ENCODE results near the gene VDAC1.

The VDAC1 gene, protein sequence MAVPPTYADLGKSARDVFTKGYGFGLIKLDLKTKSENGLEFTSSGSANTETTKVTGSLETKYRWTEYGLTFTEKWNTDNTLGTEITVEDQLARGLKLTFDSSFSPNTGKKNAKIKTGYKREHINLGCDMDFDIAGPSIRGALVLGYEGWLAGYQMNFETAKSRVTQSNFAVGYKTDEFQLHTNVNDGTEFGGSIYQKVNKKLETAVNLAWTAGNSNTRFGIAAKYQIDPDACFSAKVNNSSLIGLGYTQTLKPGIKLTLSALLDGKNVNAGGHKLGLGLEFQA

DNA sequence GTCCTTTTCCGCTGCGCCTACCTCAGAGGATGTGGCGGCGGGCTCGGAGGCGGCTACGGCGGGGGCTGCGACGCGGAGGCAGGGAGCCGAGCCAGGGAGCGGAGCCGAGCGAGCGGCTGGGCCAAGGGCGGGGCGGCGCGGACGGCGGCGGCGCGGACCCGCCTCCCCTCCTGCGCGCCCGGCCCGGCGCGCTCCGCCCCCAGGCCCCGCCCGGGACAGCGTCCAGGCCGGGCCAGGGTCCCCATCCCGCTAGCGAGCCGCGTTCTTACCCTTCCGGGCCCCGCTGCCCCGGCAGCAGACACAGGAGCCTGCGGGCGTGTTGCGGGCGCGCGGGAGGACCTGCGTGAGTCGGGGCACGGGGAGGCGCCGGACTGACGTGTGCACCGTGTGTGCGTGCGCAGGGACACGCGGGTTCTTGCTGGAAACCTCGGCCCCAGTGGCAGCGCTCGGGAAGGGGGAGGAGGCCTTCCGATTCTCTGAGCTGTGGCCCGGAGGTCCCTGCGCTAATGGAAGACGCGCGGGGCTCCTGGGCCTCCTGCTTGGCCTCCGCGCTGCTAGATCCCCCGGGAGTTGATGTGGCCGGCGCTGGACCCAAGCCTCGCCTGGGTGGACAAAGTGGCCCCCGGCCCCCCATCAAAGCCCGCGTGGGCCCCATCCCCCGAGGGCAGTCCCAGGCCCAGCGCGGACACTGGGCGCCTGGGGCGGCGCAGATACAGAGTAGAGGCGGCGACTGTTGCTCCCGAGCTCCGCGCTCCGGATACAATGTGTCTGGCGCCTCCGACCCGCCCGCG is at the start of gene VDAC1:
Gene VDAC1 (minus strand): TSS at position 350 of the 791 bp plus-strand sequence. CDS start 11,963 bp downstream, outside the sequence.
- peak within 1 kb of the TSS; percentile 91 to 92 for H3K4me3 ChIP-seq (ENCODE audit: low read depth in 1 of 2, low read length in 2 of 2)
- peak within 1 kb of the TSS; percentile 89 to 92 for H3K9ac ChIP-seq (ENCODE audit: low read depth in 1 of 2, low read length in 2 of 2)
- H3K27ac ChIP-seq (ENCODE audit: low read depth, low read length): peak within 1 kb of the TSS; percentile 98
- peaks cover 43 to 48% of the 10 kb centered on the region in 2 donors for H3K4me1 ChIP-seq (ENCODE audit: control insufficient read depth in 1 of 2, insufficient read depth in 2 of 2, low read length in 2 of 2)
- peaks cover 0 to 6% of the 10 kb centered on the region in 2 donors for H3K36me3 ChIP-seq (ENCODE audit: control insufficient read depth in 1 of 2, insufficient read depth in 2 of 2, low read length in 2 of 2)
- no peaks in the 10 kb centered on the region for H3K27me3 ChIP-seq (ENCODE audit: control insufficient read depth in 1 of 2, insufficient read depth in 2 of 2, low read length in 2 of 2)
- H3K9me3 ChIP-seq (ENCODE audit: control insufficient read depth in 1 of 2, low read length in 2 of 2): no peaks in the 10 kb centered on the region

DNA sequence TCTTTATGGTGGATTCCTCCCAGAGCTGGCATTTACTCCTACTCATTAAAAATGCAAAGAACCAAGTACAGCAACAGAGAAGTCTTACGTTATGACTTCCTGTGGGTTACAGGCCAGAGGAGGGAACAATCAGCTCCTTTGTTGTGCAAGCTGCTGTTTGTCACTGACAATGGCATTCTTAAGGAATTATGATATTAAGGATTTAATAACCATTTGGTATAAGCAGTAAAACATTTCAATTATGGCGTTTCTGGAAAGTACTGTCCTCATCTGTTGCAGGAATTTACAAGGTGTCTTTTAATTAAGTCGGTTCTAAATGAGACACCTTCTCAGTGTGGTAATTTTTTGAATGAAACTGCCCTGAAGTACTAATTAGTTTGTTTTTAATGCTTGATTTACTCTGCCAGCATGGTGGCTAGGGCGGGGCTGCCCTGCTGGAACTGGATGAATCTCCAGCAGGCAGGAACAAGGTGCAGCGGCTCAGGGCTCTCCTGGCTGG is 49.1 kb upstream of the VDAC1 start:
- peak overlapping the region in 1 of 2 donors; percentile 32 for H3K9ac ChIP-seq (ENCODE audit: low read depth in 1 of 2, low read length in 2 of 2)
- H3K36me3 ChIP-seq (ENCODE audit: control insufficient read depth in 1 of 2, insufficient read depth in 2 of 2, low read length in 2 of 2): no peaks in the 10 kb centered on the region
- H3K27me3 ChIP-seq (ENCODE audit: control insufficient read depth in 1 of 2, insufficient read depth in 2 of 2, low read length in 2 of 2): no peaks in the 10 kb centered on the region
- H3K4me3 ChIP-seq (ENCODE audit: low read depth in 1 of 2, low read length in 2 of 2): peak overlapping the region in 1 of 2 donors; percentile 6
- H3K9me3 ChIP-seq (ENCODE audit: control insufficient read depth in 1 of 2, low read length in 2 of 2): no peaks in the 10 kb centered on the region
- peaks cover 14 to 20% of the 10 kb centered on the region in 2 donors for H3K4me1 ChIP-seq (ENCODE audit: control insufficient read depth in 1 of 2, insufficient read depth in 2 of 2, low read length in 2 of 2)
- peak overlapping the region; percentile 5 for H3K27ac ChIP-seq (ENCODE audit: low read depth, low read length)

DNA sequence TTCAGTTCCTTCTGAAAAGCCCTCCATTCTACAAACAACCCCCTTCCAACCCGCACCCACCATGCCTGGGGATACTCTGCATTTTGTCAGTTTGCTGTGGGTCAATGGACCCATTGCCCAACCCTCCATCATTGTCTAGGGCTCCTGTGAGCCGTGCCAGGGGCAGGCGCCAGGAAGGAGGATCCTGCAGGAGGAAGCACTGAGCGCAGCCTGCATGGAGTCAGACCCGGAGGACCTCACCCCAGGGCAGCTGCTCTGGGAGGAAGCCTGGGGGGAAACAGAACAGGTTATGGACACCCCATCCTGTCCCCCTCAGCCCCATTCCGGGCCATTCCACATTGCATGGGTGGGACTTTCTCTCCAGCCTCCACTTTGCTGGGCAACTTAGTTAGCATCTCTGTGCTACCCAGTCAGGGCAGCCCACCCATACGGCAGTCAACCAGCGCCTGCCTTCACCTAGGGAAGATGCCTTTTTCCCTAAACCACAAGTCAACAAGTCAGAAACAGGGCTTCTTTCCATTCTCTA is 48.6 kb upstream of the VDAC1 start:
- Histone ChIP-seq H3K9ac (ENCODE audit: low read depth in 1 of 2, low read length in 2 of 2) (no peak overlapping the region), H3K9me3 (ENCODE audit: control insufficient read depth in 1 of 2, low read length in 2 of 2) (no peaks in the 10 kb centered on the region), H3K4me3 (ENCODE audit: low read depth in 1 of 2, low read length in 2 of 2) (peak overlapping the region in 1 of 2 donors; percentile 6), H3K4me1 (ENCODE audit: control insufficient read depth in 1 of 2, insufficient read depth in 2 of 2, low read length in 2 of 2) (peaks cover 14 to 15% of the 10 kb centered on the region in 2 donors), H3K27ac (ENCODE audit: low read depth, low read length) (no peak overlapping the region), H3K27me3 (ENCODE audit: control insufficient read depth in 1 of 2, insufficient read depth in 2 of 2, low read length in 2 of 2) (no peaks in the 10 kb centered on the region), H3K36me3 (ENCODE audit: control insufficient read depth in 1 of 2, insufficient read depth in 2 of 2, low read length in 2 of 2) (no peaks in the 10 kb centered on the region)

DNA sequence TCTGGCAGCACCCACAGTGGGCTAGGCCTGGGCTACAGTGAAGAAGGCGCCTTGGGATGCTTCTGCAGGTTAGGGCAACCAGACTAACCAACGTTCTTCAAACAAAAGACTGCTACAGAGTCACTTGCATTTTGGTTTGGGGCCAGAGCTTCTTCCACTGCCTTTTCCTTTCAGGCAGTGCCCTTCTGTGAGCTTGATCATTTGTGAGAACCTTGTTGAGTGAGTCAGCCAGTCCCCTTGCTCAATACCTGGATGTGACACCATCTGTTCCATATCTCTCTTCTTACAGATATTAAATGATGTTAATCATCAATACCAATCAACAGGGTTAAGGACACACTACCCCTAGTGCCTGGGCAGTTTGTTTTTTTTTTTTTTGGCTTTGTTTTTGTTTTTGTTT is 46.5 kb upstream of the VDAC1 start:
- Histone ChIP-seq H3K4me1 (ENCODE audit: control insufficient read depth in 1 of 2, insufficient read depth in 2 of 2, low read length in 2 of 2) (peaks cover 22% of the 10 kb centered on the region in 2 donors), H3K9me3 (ENCODE audit: control insufficient read depth in 1 of 2, low read length in 2 of 2) (no peaks in the 10 kb centered on the region), H3K4me3 (ENCODE audit: low read depth in 1 of 2, low read length in 2 of 2) (no peak overlapping the region), H3K27me3 (ENCODE audit: control insufficient read depth in 1 of 2, insufficient read depth in 2 of 2, low read length in 2 of 2) (no peaks in the 10 kb centered on the region), H3K36me3 (ENCODE audit: control insufficient read depth in 1 of 2, insufficient read depth in 2 of 2, low read length in 2 of 2) (no peaks in the 10 kb centered on the region), H3K9ac (ENCODE audit: low read depth in 1 of 2, low read length in 2 of 2) (no peak overlapping the region), H3K27ac (ENCODE audit: low read depth, low read length) (no peak overlapping the region)

DNA sequence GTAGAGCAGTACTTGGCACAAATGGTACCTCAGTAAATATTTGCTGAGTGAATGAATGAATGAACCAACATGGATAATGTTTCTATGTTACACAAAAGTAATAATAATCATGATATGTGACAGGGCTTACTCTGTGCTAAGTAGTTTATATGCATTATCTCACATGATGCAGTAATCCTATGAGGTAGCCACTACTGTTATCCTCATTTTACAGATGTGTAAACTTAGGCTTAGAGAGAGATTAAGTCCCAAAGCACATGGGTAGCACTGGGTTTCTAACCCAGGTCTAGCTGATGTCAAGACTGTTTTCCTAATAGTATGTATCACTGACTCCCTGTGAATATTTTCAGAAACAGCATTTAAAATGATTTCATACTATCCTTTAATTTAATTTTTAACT is 44.1 kb upstream of the VDAC1 start:
- H3K27ac ChIP-seq (ENCODE audit: low read depth, low read length): no peak overlapping the region
- peaks cover 15 to 17% of the 10 kb centered on the region in 2 donors for H3K4me1 ChIP-seq (ENCODE audit: control insufficient read depth in 1 of 2, insufficient read depth in 2 of 2, low read length in 2 of 2)
- H3K9ac ChIP-seq (ENCODE audit: low read depth in 1 of 2, low read length in 2 of 2): no peak overlapping the region
- H3K27me3 ChIP-seq (ENCODE audit: control insufficient read depth in 1 of 2, insufficient read depth in 2 of 2, low read length in 2 of 2): no peaks in the 10 kb centered on the region
- no peak overlapping the region for H3K4me3 ChIP-seq (ENCODE audit: low read depth in 1 of 2, low read length in 2 of 2)
- no peaks in the 10 kb centered on the region for H3K9me3 ChIP-seq (ENCODE audit: control insufficient read depth in 1 of 2, low read length in 2 of 2)
- no peaks in the 10 kb centered on the region for H3K36me3 ChIP-seq (ENCODE audit: control insufficient read depth in 1 of 2, insufficient read depth in 2 of 2, low read length in 2 of 2)

DNA sequence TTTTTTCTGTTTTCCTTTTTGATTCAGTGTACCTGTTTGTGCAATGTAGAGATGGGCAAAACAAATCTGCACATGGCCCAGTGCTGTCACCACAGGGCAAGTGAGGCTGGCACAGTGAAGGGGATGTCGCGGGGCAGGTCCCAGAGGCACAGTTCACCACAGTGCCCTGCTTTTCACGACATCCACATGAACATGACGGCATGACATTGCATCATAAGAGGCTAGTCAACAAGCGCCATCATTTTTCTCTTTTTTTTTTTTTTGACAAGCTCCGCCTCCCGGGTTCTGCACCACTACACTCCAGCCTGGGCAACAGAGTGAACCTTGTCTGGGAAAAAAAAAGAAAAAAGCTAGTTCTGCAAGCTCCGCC is 42.9 kb upstream of the VDAC1 start:
- no peaks in the 10 kb centered on the region for H3K36me3 ChIP-seq (ENCODE audit: control insufficient read depth in 1 of 2, insufficient read depth in 2 of 2, low read length in 2 of 2)
- H3K4me3 ChIP-seq (ENCODE audit: low read depth in 1 of 2, low read length in 2 of 2): no peak overlapping the region
- no peak overlapping the region for H3K27ac ChIP-seq (ENCODE audit: low read depth, low read length)
- H3K9me3 ChIP-seq (ENCODE audit: control insufficient read depth in 1 of 2, low read length in 2 of 2): no peaks in the 10 kb centered on the region
- no peaks in the 10 kb centered on the region for H3K27me3 ChIP-seq (ENCODE audit: control insufficient read depth in 1 of 2, insufficient read depth in 2 of 2, low read length in 2 of 2)
- peaks cover 7 to 8% of the 10 kb centered on the region in 2 donors for H3K4me1 ChIP-seq (ENCODE audit: control insufficient read depth in 1 of 2, insufficient read depth in 2 of 2, low read length in 2 of 2)
- no peak overlapping the region for H3K9ac ChIP-seq (ENCODE audit: low read depth in 1 of 2, low read length in 2 of 2)

DNA sequence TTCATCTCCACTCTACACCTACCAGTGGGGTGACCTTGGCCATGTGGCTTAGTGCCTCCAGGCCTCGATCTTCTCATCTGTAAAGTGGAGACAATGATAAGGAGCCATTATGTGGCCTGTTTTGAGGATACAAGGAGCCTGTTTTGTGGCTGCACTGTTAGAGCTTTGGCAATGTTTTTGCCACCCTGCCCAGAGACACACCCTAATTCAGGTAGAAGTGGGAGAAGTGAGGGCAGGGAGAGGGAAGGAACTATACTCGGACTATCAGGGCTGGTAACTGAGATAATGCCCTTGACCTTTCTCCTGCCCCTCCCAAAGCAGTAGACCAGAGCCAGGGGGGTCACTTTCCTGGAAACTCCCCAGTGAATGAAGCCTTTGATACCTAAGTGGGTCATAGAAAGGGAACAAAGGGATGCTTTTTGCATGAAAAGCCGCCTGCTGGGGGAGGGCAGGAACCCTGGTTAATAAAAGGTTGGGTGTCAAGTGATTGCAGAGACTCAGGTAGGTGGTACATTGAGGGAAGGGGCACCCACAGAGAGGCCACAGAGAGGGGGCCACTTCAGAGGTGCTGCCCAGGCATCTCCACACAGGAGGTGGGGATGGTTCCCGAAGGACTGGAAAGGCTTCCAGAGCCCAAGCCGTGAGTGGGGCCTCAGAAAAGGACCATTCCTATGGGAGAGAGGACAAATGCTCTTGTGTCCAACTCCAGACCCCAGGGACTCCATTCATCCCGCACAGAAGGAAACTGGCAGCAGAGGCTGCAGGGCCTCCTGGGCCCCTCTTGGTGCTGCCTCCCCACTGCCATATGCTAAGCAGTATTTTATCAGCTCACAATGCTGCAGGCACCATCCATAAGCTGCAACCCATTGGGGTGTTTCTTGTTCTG is 42.3 kb upstream of the VDAC1 start:
- no peaks in the 10 kb centered on the region for H3K9me3 ChIP-seq (ENCODE audit: control insufficient read depth in 1 of 2, low read length in 2 of 2)
- H3K27me3 ChIP-seq (ENCODE audit: control insufficient read depth in 1 of 2, insufficient read depth in 2 of 2, low read length in 2 of 2): no peaks in the 10 kb centered on the region
- no peaks in the 10 kb centered on the region for H3K36me3 ChIP-seq (ENCODE audit: control insufficient read depth in 1 of 2, insufficient read depth in 2 of 2, low read length in 2 of 2)
- H3K27ac ChIP-seq (ENCODE audit: low read depth, low read length): no peak overlapping the region
- no peak overlapping the region for H3K4me3 ChIP-seq (ENCODE audit: low read depth in 1 of 2, low read length in 2 of 2)
- peaks cover 7 to 8% of the 10 kb centered on the region in 2 donors for H3K4me1 ChIP-seq (ENCODE audit: control insufficient read depth in 1 of 2, insufficient read depth in 2 of 2, low read length in 2 of 2)
- no peak overlapping the region for H3K9ac ChIP-seq (ENCODE audit: low read depth in 1 of 2, low read length in 2 of 2)

DNA sequence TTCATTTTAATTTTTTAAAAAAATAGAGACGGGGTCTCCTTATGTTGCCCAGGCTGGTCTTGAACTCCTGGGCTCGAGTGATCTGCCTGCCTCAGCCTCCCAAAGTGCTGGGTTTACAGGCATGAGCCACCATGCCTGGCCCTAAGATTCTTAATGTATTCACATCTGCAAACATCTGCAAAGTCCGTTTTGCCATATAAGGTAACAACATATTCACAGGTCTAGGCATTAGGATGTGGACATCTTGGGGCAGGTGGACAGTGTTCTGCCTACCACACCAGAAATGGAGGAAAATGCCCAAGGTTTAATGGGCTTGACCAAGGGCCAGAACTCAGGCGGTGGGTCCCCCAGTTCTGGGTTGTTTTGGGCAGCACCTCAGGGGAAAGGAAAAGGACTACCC is 41.6 kb upstream of the VDAC1 start:
- Histone ChIP-seq H3K36me3 (ENCODE audit: control insufficient read depth in 1 of 2, insufficient read depth in 2 of 2, low read length in 2 of 2) (no peaks in the 10 kb centered on the region), H3K9ac (ENCODE audit: low read depth in 1 of 2, low read length in 2 of 2) (no peak overlapping the region), H3K9me3 (ENCODE audit: control insufficient read depth in 1 of 2, low read length in 2 of 2) (no peaks in the 10 kb centered on the region), H3K4me1 (ENCODE audit: control insufficient read depth in 1 of 2, insufficient read depth in 2 of 2, low read length in 2 of 2) (peaks cover 7 to 8% of the 10 kb centered on the region in 2 donors), H3K27me3 (ENCODE audit: control insufficient read depth in 1 of 2, insufficient read depth in 2 of 2, low read length in 2 of 2) (no peaks in the 10 kb centered on the region), H3K27ac (ENCODE audit: low read depth, low read length) (no peak overlapping the region), H3K4me3 (ENCODE audit: low read depth in 1 of 2, low read length in 2 of 2) (no peak overlapping the region)

DNA sequence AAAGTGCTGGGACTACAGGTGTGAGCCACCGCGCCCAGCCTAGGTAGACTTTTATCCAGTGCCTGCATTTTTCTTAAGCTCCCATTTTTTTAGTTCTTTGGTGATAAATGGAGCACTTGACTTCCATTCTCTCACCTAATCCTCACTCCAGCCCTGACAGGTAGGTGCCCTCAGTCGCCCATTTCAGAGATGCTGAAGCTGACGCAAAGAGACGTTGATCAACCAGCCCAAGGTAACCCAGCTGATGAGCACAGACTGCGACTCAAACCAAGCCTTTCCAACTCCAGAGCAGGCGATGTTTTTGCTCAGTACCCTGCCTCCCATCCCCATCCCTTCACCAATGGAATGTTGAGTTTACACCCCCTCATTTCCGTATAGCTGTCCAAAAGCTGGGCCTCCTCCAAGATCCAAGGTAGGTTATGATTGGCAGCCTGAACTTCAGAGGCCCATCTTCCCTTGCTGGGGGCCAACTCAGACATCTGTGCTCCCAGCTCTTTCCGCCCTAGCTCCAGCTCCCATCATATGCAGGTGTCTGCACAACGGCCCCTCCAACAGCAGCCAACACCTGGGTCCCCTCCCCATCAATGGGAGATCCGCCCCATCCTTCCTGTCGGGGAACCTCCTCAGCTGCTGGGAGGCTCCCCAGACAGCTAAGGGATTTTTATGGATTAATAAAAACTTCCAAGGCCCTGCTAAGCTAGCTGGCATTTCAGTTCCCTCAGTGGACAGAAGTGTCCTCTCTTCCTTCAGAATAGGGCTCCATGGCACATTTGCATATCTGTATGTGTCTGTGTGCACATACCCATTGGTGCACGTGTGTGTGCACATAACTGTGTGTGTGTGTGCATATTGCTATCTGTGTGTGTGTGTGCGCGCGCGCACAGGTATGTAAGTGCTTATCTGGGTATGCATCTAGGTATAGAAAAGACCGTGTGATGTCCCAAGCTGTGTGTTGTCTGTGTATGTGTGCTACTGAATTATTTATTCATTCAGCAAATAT is 39.3 kb upstream of the VDAC1 start:
- H3K27me3 ChIP-seq (ENCODE audit: control insufficient read depth in 1 of 2, insufficient read depth in 2 of 2, low read length in 2 of 2): no peaks in the 10 kb centered on the region
- no peak overlapping the region for H3K9ac ChIP-seq (ENCODE audit: low read depth in 1 of 2, low read length in 2 of 2)
- H3K4me3 ChIP-seq (ENCODE audit: low read depth in 1 of 2, low read length in 2 of 2): no peak overlapping the region
- H3K27ac ChIP-seq (ENCODE audit: low read depth, low read length): no peak overlapping the region
- H3K36me3 ChIP-seq (ENCODE audit: control insufficient read depth in 1 of 2, insufficient read depth in 2 of 2, low read length in 2 of 2): no peaks in the 10 kb centered on the region
- H3K9me3 ChIP-seq (ENCODE audit: control insufficient read depth in 1 of 2, low read length in 2 of 2): no peaks in the 10 kb centered on the region
- peaks cover 7 to 8% of the 10 kb centered on the region in 2 donors for H3K4me1 ChIP-seq (ENCODE audit: control insufficient read depth in 1 of 2, insufficient read depth in 2 of 2, low read length in 2 of 2)

Data from duodenal mucosa (tissue), 2 donors.